AG09309 (cell line): ENCODE data around the gene AKT2.

Experiments used
- DNase-seq: peaks from one replicate; pipeline ENCODE4 v3.0.0-alpha.2; 2010; ENCODE audit warnings: low read depth
- H3K4me3 ChIP-seq: 2 replicates; pipeline ENCODE4 v1.5.1; 2011; ENCODE audit warnings: mild to moderate bottlenecking, low read depth, low read length, moderate library complexity; ENCODE audit not compliant: control insufficient read depth
- TF ChIP-seq, protein P1 (sequence below): IDR thresholded peaks from 2 replicates; pipeline ENCODE4 v1.5.1; 2011; ENCODE audit warnings: mild to moderate bottlenecking, low read depth, low read length, inconsistent platforms; ENCODE audit not compliant: insufficient read depth, control insufficient read depth; ENCODE audit errors: missing control alignments

The AKT2 gene

GRCh38 chr19:40314656-40315055 is 29.5 kb upstream of the AKT2 start:
- TF ChIP-seq, protein P1, sequence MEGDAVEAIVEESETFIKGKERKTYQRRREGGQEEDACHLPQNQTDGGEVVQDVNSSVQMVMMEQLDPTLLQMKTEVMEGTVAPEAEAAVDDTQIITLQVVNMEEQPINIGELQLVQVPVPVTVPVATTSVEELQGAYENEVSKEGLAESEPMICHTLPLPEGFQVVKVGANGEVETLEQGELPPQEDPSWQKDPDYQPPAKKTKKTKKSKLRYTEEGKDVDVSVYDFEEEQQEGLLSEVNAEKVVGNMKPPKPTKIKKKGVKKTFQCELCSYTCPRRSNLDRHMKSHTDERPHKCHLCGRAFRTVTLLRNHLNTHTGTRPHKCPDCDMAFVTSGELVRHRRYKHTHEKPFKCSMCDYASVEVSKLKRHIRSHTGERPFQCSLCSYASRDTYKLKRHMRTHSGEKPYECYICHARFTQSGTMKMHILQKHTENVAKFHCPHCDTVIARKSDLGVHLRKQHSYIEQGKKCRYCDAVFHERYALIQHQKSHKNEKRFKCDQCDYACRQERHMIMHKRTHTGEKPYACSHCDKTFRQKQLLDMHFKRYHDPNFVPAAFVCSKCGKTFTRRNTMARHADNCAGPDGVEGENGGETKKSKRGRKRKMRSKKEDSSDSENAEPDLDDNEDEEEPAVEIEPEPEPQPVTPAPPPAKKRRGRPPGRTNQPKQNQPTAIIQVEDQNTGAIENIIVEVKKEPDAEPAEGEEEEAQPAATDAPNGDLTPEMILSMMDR: no peak
- no peak overlapping the region for H3K4me3 ChIP-seq
- DNase-seq: no peak

DNA sequence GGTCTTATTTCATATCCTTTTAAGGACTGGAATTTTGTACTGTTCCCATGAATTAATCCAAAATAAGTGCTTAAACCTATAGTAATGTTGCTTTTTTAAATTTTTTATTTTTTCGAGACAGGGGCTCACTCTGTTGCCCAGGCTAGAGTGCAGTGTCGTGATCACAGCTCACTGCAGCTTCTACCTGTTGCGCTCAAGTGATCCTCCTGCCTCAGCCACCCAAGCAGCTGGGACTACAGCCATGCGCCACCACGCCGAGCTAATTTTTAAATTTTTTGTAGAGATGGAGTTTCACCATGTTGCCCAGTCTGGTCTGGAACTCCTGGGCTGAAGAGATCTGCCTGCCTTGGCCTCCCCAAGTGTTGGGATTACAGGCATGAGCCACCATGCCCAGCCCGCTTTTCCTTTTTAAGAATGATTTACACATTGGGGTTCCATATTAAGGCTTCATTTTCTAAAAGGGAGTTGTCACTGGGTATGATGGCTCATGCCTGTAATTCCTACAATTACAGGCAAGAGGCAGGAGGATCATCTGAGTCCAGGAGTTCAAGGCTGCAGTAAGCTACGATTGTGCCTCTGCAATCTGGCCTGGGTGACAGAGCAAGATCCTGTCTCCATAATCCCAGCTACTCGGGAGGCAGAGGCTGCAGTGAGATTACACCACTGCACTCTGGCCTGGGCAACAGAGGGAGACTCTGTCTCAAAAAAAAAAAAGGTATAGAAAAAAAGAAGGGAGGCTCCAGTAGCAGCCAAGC is 28.3 kb upstream of the AKT2 start:
- H3K4me3 ChIP-seq: no peak overlapping the region
- TF ChIP-seq, protein P1: no peak
- DNase-seq: no peak

- TF ChIP-seq, protein P1: no peak
- DNase-seq: no peak
- H3K4me3 ChIP-seq: no peak overlapping the region
These were observed 27.4 kb upstream of the AKT2 start for GRCh38 chr19:40312533-40312932.

DNA sequence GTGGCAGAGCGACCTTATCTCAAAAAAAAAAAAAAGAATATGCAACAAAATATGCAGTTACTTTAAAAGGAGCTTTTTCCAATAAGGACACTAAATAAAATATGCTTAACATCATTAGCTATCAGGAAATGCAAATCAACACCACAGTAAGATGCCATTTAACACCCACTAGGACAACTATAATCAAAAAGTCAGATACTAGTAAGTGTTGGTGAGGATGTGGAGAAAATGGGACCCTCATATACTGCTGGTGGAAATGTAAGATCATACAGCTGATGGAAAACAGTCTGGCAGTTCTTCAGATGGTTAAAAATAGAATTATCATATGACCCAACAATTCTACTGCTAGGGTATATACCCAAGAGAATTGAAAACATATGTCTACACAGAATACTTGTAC is 24.5 kb upstream of the AKT2 start:
- DNase-seq: no peak
- H3K4me3 ChIP-seq: no peak overlapping the region
- TF ChIP-seq, protein P1: no peak

DNA sequence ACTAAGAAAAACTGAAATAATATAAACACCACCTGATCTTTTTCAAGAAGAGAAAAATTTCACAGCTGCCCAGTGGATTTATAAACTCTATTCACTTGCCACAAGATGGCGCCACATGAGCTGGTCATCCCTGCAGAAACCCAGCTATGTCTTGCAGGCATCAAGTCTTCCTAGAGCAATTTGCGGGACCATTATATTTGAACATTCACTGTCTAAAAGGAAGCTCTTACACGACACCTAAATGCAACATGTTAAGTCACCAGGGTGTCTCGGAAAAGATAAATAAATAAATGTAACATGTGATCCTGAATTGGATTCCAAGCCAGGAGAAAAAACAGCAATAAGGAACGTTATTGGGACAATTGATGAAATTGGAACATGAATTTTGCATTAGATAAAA is 20.3 kb upstream of the AKT2 start:
- TF ChIP-seq, protein P1: peak; percentile 80
- peak; percentile 72 for DNase-seq
- no peak overlapping the region for H3K4me3 ChIP-seq

DNA sequence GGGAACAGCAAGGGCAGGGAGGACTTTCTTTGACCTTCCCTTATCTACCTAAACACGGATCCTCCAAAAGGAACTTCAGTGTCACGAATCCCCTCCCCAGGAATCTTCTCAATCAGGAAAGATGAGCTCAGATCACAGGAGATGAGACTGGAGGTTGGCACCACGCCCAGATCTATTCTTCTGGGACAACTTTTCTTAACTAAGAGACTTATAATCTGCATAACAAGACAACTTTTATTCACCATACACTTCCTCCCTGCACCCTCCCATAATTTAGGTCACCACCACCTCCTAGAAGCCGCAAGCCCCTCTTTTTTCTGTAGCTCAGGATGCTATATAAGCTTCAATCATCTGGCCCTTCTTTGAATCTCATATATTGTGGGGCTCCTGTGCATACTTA is 19.2 kb upstream of the AKT2 start:
- no peak for DNase-seq
- H3K4me3 ChIP-seq: no peak overlapping the region
- TF ChIP-seq, protein P1: no peak

GRCh38 chr19:40303765-40304164 is 18.6 kb upstream of the AKT2 start:
- no peak for DNase-seq
- H3K4me3 ChIP-seq: no peak overlapping the region
- TF ChIP-seq, protein P1: no peak
